Measurements from ENCODE around the gene ZNF524.

ZNF524 gene

GRCh38 chr19:55590109-55590508 lies 10.0 kb upstream of the ZNF524 start:
- H3K27me3 ChIP-seq (ENCODE audit: insufficient read depth, low read length, poor library complexity), result no peaks in the 10 kb centered on the region
- H3K4me3 ChIP-seq (ENCODE audit: low read length), result no peak overlapping the region
- no peak overlapping the region for H3K23ac ChIP-seq (ENCODE audit: low read length)
- DNase-seq, result no peak
- no peaks in the 10 kb centered on the region for H3K79me1 ChIP-seq (ENCODE audit: low read length)
- no peak overlapping the region for H4K8ac ChIP-seq (ENCODE audit: low read depth, low read length)
- no peak overlapping the region for H2BK5ac ChIP-seq (ENCODE audit: low read length)
- H3K4me2 ChIP-seq (ENCODE audit: low read length), result no peak overlapping the region
- no peak overlapping the region for H2BK15ac ChIP-seq (replicated peaks; ENCODE audit: low read depth)
- H3K4ac ChIP-seq (ENCODE audit: low read depth, low read length), result no peak overlapping the region
- H4K5ac ChIP-seq (ENCODE audit: low read length), result no peak overlapping the region
- H2BK120ac ChIP-seq (ENCODE audit: low read depth, low read length), result no peak overlapping the region
- H3K4me1 ChIP-seq (ENCODE audit: control insufficient read depth, low read depth, low read length), result no peaks in the 10 kb centered on the region
- WGBS (ENCODE audit: extremely low coverage, insufficient coverage, low lambda C conversion rate), result no CpG with 5 or more reads among the region's 7 CpGs
- no peak overlapping the region for H3K56ac ChIP-seq (ENCODE audit: low read length)
- H2AK5ac ChIP-seq (ENCODE audit: low read length), result no peak overlapping the region
- H3K36me3 ChIP-seq (ENCODE audit: control insufficient read depth, insufficient read depth, low read length), result no peaks in the 10 kb centered on the region
- no peak overlapping the region for H3K18ac ChIP-seq (ENCODE audit: low read length)
- H3K9ac ChIP-seq (ENCODE audit: low read length), result no peak overlapping the region
- no peak overlapping the region for H3K27ac ChIP-seq (ENCODE audit: low read depth, low read length)
- no peaks in the 10 kb centered on the region for H3K79me2 ChIP-seq (ENCODE audit: control insufficient read depth, insufficient read depth, low read length)

- Histone ChIP-seq H3K79me1 (ENCODE audit: low read length) (no peaks in the 10 kb centered on the region), H3K23ac (ENCODE audit: low read length) (no peak overlapping the region), H3K9ac (ENCODE audit: low read length) (no peak overlapping the region), H2BK120ac (ENCODE audit: low read depth, low read length) (no peak overlapping the region), H3K4me2 (ENCODE audit: low read length) (no peak overlapping the region), H3K4ac (ENCODE audit: low read depth, low read length) (no peak overlapping the region), H3K56ac (ENCODE audit: low read length) (no peak overlapping the region), H4K5ac (ENCODE audit: low read length) (no peak overlapping the region), H3K4me1 (ENCODE audit: control insufficient read depth, low read depth, low read length) (no peaks in the 10 kb centered on the region), H4K8ac (ENCODE audit: low read depth, low read length) (no peak overlapping the region), H2BK15ac (replicated peaks; ENCODE audit: low read depth) (no peak overlapping the region), H2BK5ac (ENCODE audit: low read length) (no peak overlapping the region), H3K27me3 (ENCODE audit: insufficient read depth, low read length, poor library complexity) (no peaks in the 10 kb centered on the region), H3K36me3 (ENCODE audit: control insufficient read depth, insufficient read depth, low read length) (peaks cover 2% of the 10 kb centered on the region), H3K79me2 (ENCODE audit: control insufficient read depth, insufficient read depth, low read length) (no peaks in the 10 kb centered on the region), H2AK5ac (ENCODE audit: low read length) (no peak overlapping the region), H3K4me3 (ENCODE audit: low read length) (no peak overlapping the region), H3K18ac (ENCODE audit: low read length) (no peak overlapping the region), H3K27ac (ENCODE audit: low read depth, low read length) (no peak overlapping the region)
- WGBS (ENCODE audit: extremely low coverage, insufficient coverage, low lambda C conversion rate), result no CpG with 5 or more reads among the region's 10 CpGs
- peak; percentile 62 for DNase-seq
These were observed 9.5 kb upstream of the ZNF524 start for GRCh38 chr19:55590617-55591016.

GRCh38 chr19:55591555-55591954 lies 8.5 kb upstream of the ZNF524 start:
- Histone ChIP-seq H3K4me1 (ENCODE audit: control insufficient read depth, low read depth, low read length) (no peaks in the 10 kb centered on the region), H3K79me1 (ENCODE audit: low read length) (no peaks in the 10 kb centered on the region), H2BK5ac (ENCODE audit: low read length) (no peak overlapping the region), H4K5ac (ENCODE audit: low read length) (no peak overlapping the region), H3K4ac (ENCODE audit: low read depth, low read length) (no peak overlapping the region), H3K27me3 (ENCODE audit: insufficient read depth, low read length, poor library complexity) (no peaks in the 10 kb centered on the region), H4K8ac (ENCODE audit: low read depth, low read length) (no peak overlapping the region), H3K36me3 (ENCODE audit: control insufficient read depth, insufficient read depth, low read length) (peaks cover 2% of the 10 kb centered on the region), H3K4me3 (ENCODE audit: low read length) (no peak overlapping the region), H3K27ac (ENCODE audit: low read depth, low read length) (no peak overlapping the region), H3K79me2 (ENCODE audit: control insufficient read depth, insufficient read depth, low read length) (no peaks in the 10 kb centered on the region), H3K9ac (ENCODE audit: low read length) (no peak overlapping the region), H3K23ac (ENCODE audit: low read length) (no peak overlapping the region), H3K18ac (ENCODE audit: low read length) (no peak overlapping the region), H2BK120ac (ENCODE audit: low read depth, low read length) (no peak overlapping the region), H3K56ac (ENCODE audit: low read length) (no peak overlapping the region), H3K4me2 (ENCODE audit: low read length) (no peak overlapping the region), H2AK5ac (ENCODE audit: low read length) (no peak overlapping the region), H2BK15ac (replicated peaks; ENCODE audit: low read depth) (no peak overlapping the region)
- no CpG with 5 or more reads among the region's 10 CpGs for WGBS (ENCODE audit: extremely low coverage, insufficient coverage, low lambda C conversion rate)
- peak; percentile 49 for DNase-seq

GRCh38 chr19:55592391-55593090 lies 7.5 kb upstream of the ZNF524 start:
- no peaks in the 10 kb centered on the region for H3K27me3 ChIP-seq (ENCODE audit: insufficient read depth, low read length, poor library complexity)
- no peak overlapping the region for H2AK5ac ChIP-seq (ENCODE audit: low read length)
- no peak overlapping the region for H2BK15ac ChIP-seq (replicated peaks; ENCODE audit: low read depth)
- H3K4me3 ChIP-seq (ENCODE audit: low read length), result no peak overlapping the region
- H3K9ac ChIP-seq (ENCODE audit: low read length), result no peak overlapping the region
- no peaks in the 10 kb centered on the region for H3K79me2 ChIP-seq (ENCODE audit: control insufficient read depth, insufficient read depth, low read length)
- no peak overlapping the region for H4K5ac ChIP-seq (ENCODE audit: low read length)
- no peak overlapping the region for H3K27ac ChIP-seq (ENCODE audit: low read depth, low read length)
- H3K23ac ChIP-seq (ENCODE audit: low read length), result no peak overlapping the region
- no peaks in the 10 kb centered on the region for H3K4me1 ChIP-seq (ENCODE audit: control insufficient read depth, low read depth, low read length)
- DNase-seq, result no peak
- H2BK120ac ChIP-seq (ENCODE audit: low read depth, low read length), result no peak overlapping the region
- no CpG with 5 or more reads among the region's 73 CpGs for WGBS (ENCODE audit: extremely low coverage, insufficient coverage, low lambda C conversion rate)
- H3K56ac ChIP-seq (ENCODE audit: low read length), result no peak overlapping the region
- no peak overlapping the region for H3K4me2 ChIP-seq (ENCODE audit: low read length)
- H3K4ac ChIP-seq (ENCODE audit: low read depth, low read length), result no peak overlapping the region
- H4K8ac ChIP-seq (ENCODE audit: low read depth, low read length), result no peak overlapping the region
- no peak overlapping the region for H2BK5ac ChIP-seq (ENCODE audit: low read length)
- peaks cover 2% of the 10 kb centered on the region for H3K36me3 ChIP-seq (ENCODE audit: control insufficient read depth, insufficient read depth, low read length)
- no peaks in the 10 kb centered on the region for H3K79me1 ChIP-seq (ENCODE audit: low read length)
- no peak overlapping the region for H3K18ac ChIP-seq (ENCODE audit: low read length)

- H3K4me3 ChIP-seq (ENCODE audit: low read length), result no peak overlapping the region
- H2BK15ac ChIP-seq (replicated peaks; ENCODE audit: low read depth), result no peak overlapping the region
- no peak overlapping the region for H2BK120ac ChIP-seq (ENCODE audit: low read depth, low read length)
- no peak overlapping the region for H3K4me2 ChIP-seq (ENCODE audit: low read length)
- WGBS (ENCODE audit: extremely low coverage, insufficient coverage, low lambda C conversion rate), result no CpG with 5 or more reads among the region's 68 CpGs
- no peaks in the 10 kb centered on the region for H3K4me1 ChIP-seq (ENCODE audit: control insufficient read depth, low read depth, low read length)
- H2AK5ac ChIP-seq (ENCODE audit: low read length), result no peak overlapping the region
- DNase-seq, result no peak
- no peak overlapping the region for H4K8ac ChIP-seq (ENCODE audit: low read depth, low read length)
- no peak overlapping the region for H2BK5ac ChIP-seq (ENCODE audit: low read length)
- no peak overlapping the region for H3K27ac ChIP-seq (ENCODE audit: low read depth, low read length)
- no peak overlapping the region for H3K4ac ChIP-seq (ENCODE audit: low read depth, low read length)
- H3K18ac ChIP-seq (ENCODE audit: low read length), result no peak overlapping the region
- H3K23ac ChIP-seq (ENCODE audit: low read length), result no peak overlapping the region
- no peaks in the 10 kb centered on the region for H3K79me1 ChIP-seq (ENCODE audit: low read length)
- H3K79me2 ChIP-seq (ENCODE audit: control insufficient read depth, insufficient read depth, low read length), result no peaks in the 10 kb centered on the region
- H3K9ac ChIP-seq (ENCODE audit: low read length), result no peak overlapping the region
- no peaks in the 10 kb centered on the region for H3K27me3 ChIP-seq (ENCODE audit: insufficient read depth, low read length, poor library complexity)
- no peak overlapping the region for H4K5ac ChIP-seq (ENCODE audit: low read length)
- peaks cover 2% of the 10 kb centered on the region for H3K36me3 ChIP-seq (ENCODE audit: control insufficient read depth, insufficient read depth, low read length)
- H3K56ac ChIP-seq (ENCODE audit: low read length), result no peak overlapping the region
These were observed 6.9 kb upstream of the ZNF524 start for GRCh38 chr19:55593096-55593772.

Data from mesendoderm (in vitro differentiated cells).